IMR-90 (cell line): Measurements from ENCODE around the gene MEF2A. TPM values are rescaled to one million over a fixed set of nuclear protein-coding genes. Genes with fewer than 3 reads are reported as not detected.

Source experiments
- ATAC-seq: fragments of 200-7000 bp; cut with Tn5 transposase; 2 replicates; pipeline ENCODE4 v1.9.1; 2020; ENCODE audit warnings: low read depth, mild to moderate bottlenecking, moderate library complexity
- BruUV-seq: library from RNA; stranded (reverse); fragments of 400-500 nt; replicated peaks from 2 replicates; lab custom pipeline; 2021; lab: Mats Ljungman, UMichigan
- CTCF ChIA-PET: fragments of 300-600 bp; formaldehyde crosslinking; extraction: SDS; loops from one replicate; lab custom pipeline; 2021; ENCODE audit warnings: antibody characterized with exemption; lab: Yijun Ruan, JAX
- POLR2A ChIA-PET: fragments of 300-600 bp; sonication (Branson Sonifier 250); formaldehyde crosslinking; loops from one replicate; lab custom pipeline; 2022; ENCODE audit warnings: antibody characterized with exemption; ENCODE audit not compliant: unreplicated experiment; lab: Charles Lee
- DNase-seq: peaks from one replicate; pipeline ENCODE4 v3.0.0; 2013
- H2AFZ ChIP-seq: replicated peaks from 2 replicates; pipeline ENCODE3; 2013; ENCODE audit warnings: low read length, mild to moderate bottlenecking; ENCODE audit not compliant: poor library complexity
- H2AK5ac ChIP-seq: 2 replicates; pipeline ENCODE4 v1.6.1; 2013; ENCODE audit warnings: low read depth, low read length, inconsistent platforms
- H2AK9ac ChIP-seq: replicated peaks from 2 replicates; pipeline ENCODE3; 2013; ENCODE audit warnings: mild to moderate bottlenecking, low read depth, low read length, moderate library complexity; ENCODE audit not compliant: poor library complexity
- H2BK120ac ChIP-seq: 2 replicates; pipeline ENCODE4 v1.6.1; 2013; ENCODE audit warnings: low read depth, low read length, inconsistent platforms
- H2BK15ac ChIP-seq: 3 replicates; pipeline ENCODE4 v1.6.1; 2013; ENCODE audit warnings: low read depth, low read length, inconsistent platforms
- H2BK20ac ChIP-seq: 2 replicates; pipeline ENCODE4 v1.6.1; 2013; ENCODE audit warnings: low read depth, mild to moderate bottlenecking, inconsistent platforms, low read length, moderate library complexity
- H2BK5ac ChIP-seq: 2 replicates; pipeline ENCODE4 v1.6.1; 2013; ENCODE audit warnings: mild to moderate bottlenecking, low read depth, low read length, inconsistent platforms; ENCODE audit not compliant: poor library complexity, severe bottlenecking
- H3K14ac ChIP-seq: replicated peaks from 2 replicates; pipeline ENCODE4 v1.6.1; 2013; ENCODE audit warnings: low read depth, low read length, inconsistent platforms
- H3K18ac ChIP-seq: 2 replicates; pipeline ENCODE4 v1.6.1; 2013; ENCODE audit warnings: low read depth, low read length, control low read depth
- H3K23ac ChIP-seq: 2 replicates; pipeline ENCODE4 v1.6.1; 2013; ENCODE audit warnings: low read depth, low read length, inconsistent platforms
- H3K27ac ChIP-seq: 2 replicates; pipeline ENCODE4 v1.5.1; 2013; ENCODE audit warnings: mild to moderate bottlenecking, control low read depth, low read length; ENCODE audit not compliant: insufficient read depth
- H3K27me3 ChIP-seq: 2 replicates; pipeline ENCODE4 v1.6.1; 2013; ENCODE audit warnings: low read length; ENCODE audit not compliant: control insufficient read depth, insufficient read depth
- H3K36me3 ChIP-seq: 2 replicates; pipeline ENCODE4 v1.6.1; 2013; ENCODE audit warnings: low read length, mixed read lengths; ENCODE audit not compliant: control insufficient read depth, insufficient read depth
- H3K4ac ChIP-seq: 2 replicates; pipeline ENCODE4 v1.6.1; 2013; ENCODE audit warnings: low read depth, low read length, inconsistent platforms
- H3K4me1 ChIP-seq: 2 replicates; pipeline ENCODE4 v1.6.1; 2013; ENCODE audit warnings: low read length, mixed read lengths; ENCODE audit not compliant: control insufficient read depth, insufficient read depth
- H3K4me2 ChIP-seq: 2 replicates; pipeline ENCODE4 v1.6.1; 2013; ENCODE audit warnings: low read depth, mild to moderate bottlenecking, control low read depth, low read length, moderate library complexity
- H3K4me3 ChIP-seq: 2 replicates; pipeline ENCODE4 v1.5.1; 2013; ENCODE audit warnings: low read depth, mild to moderate bottlenecking, control low read depth, low read length, moderate library complexity; ENCODE audit not compliant: insufficient read depth
- H3K56ac ChIP-seq: 2 replicates; pipeline ENCODE4 v1.6.1; 2013; ENCODE audit warnings: low read length, inconsistent platforms; ENCODE audit not compliant: insufficient read depth; ENCODE audit errors: extremely low read depth
- H3K79me1 ChIP-seq, 2 experiments: 2 replicates each; pipeline ENCODE4 v1.6.1; 2013; ENCODE audit warnings: low read length in 2 of 2, inconsistent platforms in 1 of 2, low read depth in 1 of 2
- H3K9ac ChIP-seq: 2 replicates; pipeline ENCODE4 v1.6.1; 2013; ENCODE audit warnings: low read depth, low read length, control low read depth
- H3K9me1 ChIP-seq: 2 replicates; pipeline ENCODE4 v1.6.1; 2013; ENCODE audit warnings: low read length, inconsistent platforms; ENCODE audit not compliant: insufficient read depth
- H3K9me3 ChIP-seq: 2 replicates; pipeline ENCODE4 v1.6.1; 2013; ENCODE audit warnings: low read length; ENCODE audit not compliant: control insufficient read depth, insufficient read depth
- H4K20me1 ChIP-seq: 2 replicates; pipeline ENCODE4 v1.6.1; 2013; ENCODE audit warnings: low read length, inconsistent platforms; ENCODE audit not compliant: insufficient read depth
- H4K5ac ChIP-seq: 2 replicates; pipeline ENCODE4 v1.6.1; 2013; ENCODE audit warnings: mild to moderate bottlenecking, low read depth, low read length, control low read depth
- H4K8ac ChIP-seq, 2 experiments: 2 replicates each; pipeline ENCODE4 v1.6.1; 2013; ENCODE audit warnings: low read depth in 2 of 2, low read length in 2 of 2, control low read depth in 1 of 2, inconsistent platforms in 1 of 2
- H4K91ac ChIP-seq: 2 replicates; pipeline ENCODE4 v1.6.1; 2013; ENCODE audit warnings: low read depth, low read length, inconsistent platforms; ENCODE audit not compliant: insufficient read depth
- BHLHE40 ChIP-seq: fragments of 150-350 bp; IDR thresholded peaks from 2 replicates; pipeline ENCODE4 v1.6.1; 2016; ENCODE audit warnings: mild to moderate bottlenecking, low read depth, low read length
- CEBPB ChIP-seq: IDR thresholded peaks from 2 replicates; pipeline ENCODE4 v1.6.1; 2012; ENCODE audit warnings: low read depth, low read length, improper control_type of control experiment
- CHD1 ChIP-seq: IDR thresholded peaks from 2 replicates; pipeline ENCODE4 v1.6.1; 2012; ENCODE audit warnings: low read depth, low read length, improper control_type of control experiment
- ELK1 ChIP-seq: fragments of 150-350 bp; IDR thresholded peaks from 2 replicates; pipeline ENCODE4 v1.6.1; 2016; ENCODE audit warnings: low read depth, mild to moderate bottlenecking, low read length, moderate library complexity, borderline replicate concordance
- FOS ChIP-seq: fragments of 150-350 bp; IDR thresholded peaks from 2 replicates; pipeline ENCODE4 v1.6.1; 2016; ENCODE audit warnings: low read depth, low read length
- MAFK ChIP-seq: IDR thresholded peaks from 2 replicates; pipeline ENCODE4 v1.6.1; 2012; ENCODE audit warnings: low read depth, low read length, improper control_type of control experiment
- MAZ ChIP-seq: IDR thresholded peaks from 2 replicates; pipeline ENCODE4 v1.6.1; 2012; ENCODE audit warnings: low read depth, mild to moderate bottlenecking, low read length, improper control_type of control experiment, moderate library complexity, borderline replicate concordance
- MXI1 ChIP-seq: IDR thresholded peaks from 2 replicates; pipeline ENCODE4 v1.6.1; 2012; ENCODE audit warnings: low read depth, mild to moderate bottlenecking, low read length, moderate library complexity, borderline replicate concordance
- NFE2L2 ChIP-seq: fragments of 150-350 bp; IDR thresholded peaks from 2 replicates; pipeline ENCODE4 v1.6.1; 2016; ENCODE audit warnings: low read depth, mild to moderate bottlenecking, low read length
- POLR2A ChIP-seq: IDR thresholded peaks from 2 replicates; pipeline ENCODE4 v1.6.1; 2012; ENCODE audit warnings: mild to moderate bottlenecking, low read depth, low read length
- RCOR1 ChIP-seq: IDR thresholded peaks from 2 replicates; pipeline ENCODE4 v1.6.1; 2012; ENCODE audit warnings: mild to moderate bottlenecking, low read length, improper control_type of control experiment; ENCODE audit not compliant: insufficient replicate concordance
- RFX5 ChIP-seq: IDR thresholded peaks from 2 replicates; pipeline ENCODE4 v1.8.0; 2012; ENCODE audit warnings: low read depth, mild to moderate bottlenecking, low read length, moderate library complexity
- SMC3 ChIP-seq: fragments of 150-350 bp; IDR thresholded peaks from 2 replicates; pipeline ENCODE4 v1.6.1; 2016; ENCODE audit warnings: low read depth, mild to moderate bottlenecking, antibody characterized with exemption, low read length, moderate library complexity
- USF2 ChIP-seq: fragments of 150-350 bp; IDR thresholded peaks from 2 replicates; pipeline ENCODE4 v1.6.1; 2017; ENCODE audit warnings: mild to moderate bottlenecking, antibody characterized with exemption, low read length, low read depth
- WGBS, 2 experiments: methylation state at CpG; one replicate each; pipeline versions ENCODE4 v1.1.5 to v1.1.7; 2013; ENCODE audit warnings: missing lambda C conversion rate in 2 of 2; ENCODE audit not compliant: insufficient read length in 1 of 2; ENCODE audit errors: extremely low coverage in 2 of 2; 5-methylcytosine and 5-hydroxymethylcytosine counted together
- dilution Hi-C: fragments of 300-500 bp; cut with HindIII; formaldehyde crosslinking; loops from one replicate; pipeline ENCODE4 v1.14.3; 2018; ENCODE audit warnings: low sequenced_read_pairs; ENCODE audit not compliant: unreplicated experiment
- in situ Hi-C: fragments of 300-500 bp; cut with MboI; formaldehyde crosslinking; loops from 3 replicates; pipeline ENCODE4 v1.14.3; 2019; ENCODE audit warnings: low sequenced_read_pairs, inconsistent platforms, mixed read lengths
- intact Hi-C: fragments of 100-400 bp; cut with micrococcal nuclease; formaldehyde crosslinking; loops from 2 replicates; pipeline ENCODE4 v1.10.0; 2022
- polyA plus RNA-seq, 3 experiments: library from polyadenylated mRNA; depleted of rRNA; stranded (reverse); fragments of >200 nt; gene quantifications; 2 replicates each; pipeline ENCODE4 v1.2.3, GENCODE V29; 2012; ENCODE audit warnings: low replicate concordance in 1 of 3
- total RNA-seq: library from RNA; depleted of rRNA; stranded (reverse); fragments of >200 nt; gene quantifications from 2 replicates; pipeline ENCODE4 v1.2.3, GENCODE V29; 2012

The MEF2A gene
- total and polyA plus RNA-seq, 2 of the 4 experiments (the other 2 are of a cell fraction) = 16.1 to 16.7 TPM

GRCh38 chr15:99703603-99704443 lies 138.0 kb downstream of the MEF2A start:
- peak overlapping the region; percentile 55 for H2BK5ac ChIP-seq
- H3K27ac ChIP-seq = peak overlapping the region; percentile 63; the same call in 1 of the 2 replicates
- in situ Hi-C loops (no loop called here), intact Hi-C loops (loop anchor here (1.0 to 5.0 kb wide), 5 partner anchors 137 to 432 kb away; no protein-coding TSS in a partner anchor), dilution Hi-C loops (no loop called here)
- H2BK15ac ChIP-seq = no peak overlapping the region
- no peaks in the 10 kb centered on the region for H3K27me3 ChIP-seq
- H3K4me3 ChIP-seq = no peak overlapping the region
- no peak overlapping the region for H2AK9ac ChIP-seq
- H4K20me1 ChIP-seq = peaks cover under 1% of the 10 kb centered on the region; the same call in 1 of the 2 replicates
- H2AK5ac ChIP-seq = no peak overlapping the region
- no peak overlapping the region for H3K23ac ChIP-seq
- H3K56ac ChIP-seq = no peak overlapping the region
- WGBS, 2 experiments = no CpG with 5 or more reads among the region's 7 CpGs
- H2AFZ ChIP-seq = no peak overlapping the region
- CTCF ChIA-PET = interaction anchor here (0.6 to 3.8 kb wide), 37 partner anchors 10 to 439 kb away, joined by 3 to 35 read pairs (median 4); partner anchors contain the start of genes LYSMD4 and MEF2A
- no peak overlapping the region for H2BK20ac ChIP-seq
- H2BK120ac ChIP-seq = no peak overlapping the region
- H3K18ac ChIP-seq = no peak overlapping the region; the same call in 1 of the 2 replicates
- H3K4me1 ChIP-seq = peaks cover 10% of the 10 kb centered on the region
- POLR2A ChIA-PET = interaction anchor here (0.6 kb wide), 2 partner anchors 64 to 405 kb away, joined by 3 to 13 read pairs; no protein-coding TSS in a partner anchor
- H4K5ac ChIP-seq = no peak overlapping the region
- H3K14ac ChIP-seq = no peak overlapping the region
- no peaks in the 10 kb centered on the region for H3K9me3 ChIP-seq
- H3K9ac ChIP-seq = no peak overlapping the region
- H4K91ac ChIP-seq = no peak overlapping the region
- H3K79me1 ChIP-seq = 0 out of 4 replicates have a peak, but pooled peaks cover 0 to under 1% of the 10 kb centered on the region in 2 experiments
- BruUV-seq = no TSS peak
- H3K9me1 ChIP-seq = no peaks in the 10 kb centered on the region
- no peak overlapping the region for H4K8ac ChIP-seq
- ATAC-seq (peak; percentile 64), DNase-seq (peak; percentile 95)
- H3K36me3 ChIP-seq = peaks cover 5% of the 10 kb centered on the region
- H3K4me2 ChIP-seq = peak overlapping the region; percentile 54
- H3K4ac ChIP-seq = no peak overlapping the region
- no peak for TF ChIP-seq CHD1
- TF ChIP-seq RFX5 = no peak
- TF ChIP-seq USF2 = no peak
- TF ChIP-seq NFE2L2 = no peak
- TF ChIP-seq MAFK = no peak
- TF ChIP-seq MAZ = no peak
- TF ChIP-seq BHLHE40 = no peak
- peak; percentile 25; the same call in 1 of the 2 replicates for TF ChIP-seq SMC3
- TF ChIP-seq MXI1 = no peak
- TF ChIP-seq CEBPB = peak; percentile 92
- no peak for TF ChIP-seq ELK1
- TF ChIP-seq RCOR1 = no peak
- TF ChIP-seq POLR2A = no peak
- TF ChIP-seq FOS = peak; percentile 22; the same call in 1 of the 2 replicates
